Muscle layer of colon (tissue), 2 donors: ENCODE results near the gene AHR.
"Not testable (repeated sequence)": the region's sequence is repeated elsewhere in the genome, so short reads cannot be mapped to it uniquely, and the experiment has no call there.

Source experiments
- H3K27ac ChIP-seq: one replicate; pipeline ENCODE4 v1.7.0; 2013; ENCODE audit warnings: low read depth, mild to moderate bottlenecking, low read length, moderate library complexity
- H3K27me3 ChIP-seq, 2 donors: one replicate each; pipeline ENCODE4 v1.7.0; 2013; ENCODE audit warnings: low read length in 2 of 2, mild to moderate bottlenecking in 2 of 2; ENCODE audit not compliant: insufficient read depth in 2 of 2, control insufficient read depth in 1 of 2
- H3K36me3 ChIP-seq: one replicate; pipeline ENCODE4 v1.7.0; 2013; ENCODE audit warnings: mild to moderate bottlenecking, low read length; ENCODE audit not compliant: insufficient read depth
- H3K4me1 ChIP-seq: one replicate; pipeline ENCODE4 v1.7.0; 2013; ENCODE audit warnings: mild to moderate bottlenecking, low read length; ENCODE audit not compliant: insufficient read depth
- H3K4me3 ChIP-seq, 2 donors: one replicate each; pipeline ENCODE4 v1.7.0; 2013; ENCODE audit warnings: low read length in 2 of 2, low read depth in 1 of 2, mild to moderate bottlenecking in 1 of 2, moderate library complexity in 1 of 2
- H3K9ac ChIP-seq: one replicate; pipeline ENCODE4 v1.7.0; 2013; ENCODE audit warnings: low read length
- H3K9me3 ChIP-seq: one replicate; pipeline ENCODE4 v1.7.0; 2013; ENCODE audit warnings: mild to moderate bottlenecking, low read length
- donor health status: abdominal sarcoma.
- donor health status: Adenocarcinoma of cecum.

Gene AHR

DNA sequence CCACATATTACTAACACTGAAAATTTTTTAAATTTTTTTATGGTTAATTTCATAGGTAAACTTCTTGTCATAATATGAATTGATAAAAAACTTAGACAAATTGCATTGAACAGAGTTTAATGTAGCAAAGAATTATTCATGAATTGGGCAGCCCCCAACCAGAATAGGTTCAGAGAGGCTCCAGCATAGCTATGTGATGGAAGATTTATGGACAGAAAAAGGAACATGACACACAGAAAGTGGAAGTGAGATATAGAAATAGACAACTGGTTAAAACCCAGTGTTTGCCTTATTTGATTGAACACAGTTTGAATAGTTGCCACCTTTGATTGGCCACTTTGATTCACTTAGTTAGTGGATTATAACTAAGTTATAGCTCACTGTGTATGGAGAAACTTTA is 87.2 kb downstream of the AHR start:
- no peak overlapping the region for H3K9ac ChIP-seq
- H3K9me3 ChIP-seq: no peaks in the 10 kb centered on the region
- no peaks in the 10 kb centered on the region for H3K27me3 ChIP-seq
- no peaks in the 10 kb centered on the region for H3K36me3 ChIP-seq
- no peak overlapping the region for H3K4me3 ChIP-seq
- H3K27ac ChIP-seq: no peak overlapping the region
- no peaks in the 10 kb centered on the region for H3K4me1 ChIP-seq

DNA sequence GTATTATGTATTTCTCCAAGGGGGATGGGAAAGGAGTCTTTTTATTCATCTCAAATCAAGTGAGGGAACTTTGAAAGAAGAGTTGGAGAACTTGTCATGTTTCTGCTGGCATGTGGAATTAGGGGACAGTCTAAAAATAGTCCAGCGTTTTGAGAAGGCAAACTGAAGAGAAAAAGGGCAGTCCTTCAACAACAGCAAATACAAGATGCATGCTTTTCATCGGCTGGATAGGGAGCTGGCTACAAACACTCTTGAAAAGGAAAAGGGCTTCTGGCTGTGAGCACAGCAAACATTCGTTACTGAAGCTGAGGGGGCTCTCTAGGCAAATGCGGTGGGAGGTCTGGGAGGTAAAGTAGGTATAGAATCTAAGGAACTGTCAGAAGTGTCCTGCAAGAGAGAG is 91.9 kb downstream of the AHR start:
- Histone ChIP-seq H3K4me3 (no peak overlapping the region), H3K9me3 (no peaks in the 10 kb centered on the region), H3K9ac (no peak overlapping the region), H3K27ac (no peak overlapping the region), H3K36me3 (no peaks in the 10 kb centered on the region), H3K27me3 (no peaks in the 10 kb centered on the region), H3K4me1 (no peaks in the 10 kb centered on the region)

DNA sequence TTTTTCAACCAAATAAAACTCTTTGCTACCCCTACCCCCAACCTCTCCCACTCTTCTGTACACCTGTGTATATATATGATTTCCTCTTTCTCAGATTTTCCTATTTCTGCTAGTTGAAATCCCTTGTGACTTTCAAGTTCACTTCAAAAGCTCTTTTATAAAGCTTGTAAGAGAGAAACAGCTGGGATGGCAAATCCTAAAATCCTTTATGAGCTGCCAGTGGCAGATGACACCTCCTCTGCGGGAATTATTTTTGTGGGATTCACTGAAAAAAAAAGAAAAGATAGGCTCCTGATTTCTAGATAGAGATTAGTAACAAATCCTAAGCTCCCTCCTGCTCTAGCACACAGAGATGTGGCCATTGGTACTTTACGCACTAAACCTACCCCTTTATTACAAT is 92.9 kb downstream of the AHR start:
- H3K36me3 ChIP-seq: no peaks in the 10 kb centered on the region
- H3K9me3 ChIP-seq: no peaks in the 10 kb centered on the region
- no peak overlapping the region for H3K27ac ChIP-seq
- no peak overlapping the region for H3K4me3 ChIP-seq
- no peak overlapping the region for H3K9ac ChIP-seq
- H3K4me1 ChIP-seq: no peaks in the 10 kb centered on the region
- H3K27me3 ChIP-seq: no peaks in the 10 kb centered on the region

DNA sequence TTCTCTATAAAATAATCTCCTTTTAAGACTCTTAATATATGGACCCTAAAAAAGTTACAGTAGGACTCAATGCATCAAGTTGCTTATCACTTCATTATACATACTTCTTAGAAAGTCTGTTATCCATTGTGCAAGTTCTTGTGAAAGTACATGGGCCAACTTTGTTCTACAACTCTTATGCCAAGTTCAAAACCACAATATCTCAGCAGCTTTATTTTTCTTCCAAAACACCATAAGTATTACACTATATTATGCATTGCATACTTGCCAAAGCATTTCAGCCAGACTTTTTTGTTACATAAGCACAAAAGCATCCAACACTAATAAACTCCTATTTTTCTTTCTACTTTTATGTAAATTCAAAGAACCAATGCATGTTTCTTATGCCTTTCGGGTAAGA is 94.4 kb downstream of the AHR start:
- H3K36me3 ChIP-seq: no peaks in the 10 kb centered on the region
- no peaks in the 10 kb centered on the region for H3K27me3 ChIP-seq
- H3K9me3 ChIP-seq: no peaks in the 10 kb centered on the region
- no peak overlapping the region for H3K27ac ChIP-seq
- H3K4me1 ChIP-seq: no peaks in the 10 kb centered on the region
- H3K4me3 ChIP-seq: no peak overlapping the region
- no peak overlapping the region for H3K9ac ChIP-seq

DNA sequence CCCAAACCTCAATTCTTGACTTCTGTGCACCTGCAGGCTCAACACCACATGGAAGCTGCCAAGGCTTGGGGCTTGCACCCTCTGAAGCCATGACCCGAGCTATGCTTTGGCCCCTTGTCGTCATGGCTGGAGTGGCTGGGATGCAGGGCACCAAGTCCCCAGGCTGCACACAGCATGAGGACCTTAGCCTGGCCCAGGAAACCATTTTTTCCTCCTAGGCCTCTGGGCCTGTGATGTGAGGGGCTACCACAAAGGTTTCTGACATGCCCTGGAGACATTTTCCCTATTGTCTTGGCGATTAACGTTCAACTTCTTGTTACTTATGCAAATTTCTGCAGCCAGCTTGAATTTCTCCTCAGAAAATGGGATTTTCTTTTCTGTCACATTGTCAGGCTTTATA is 96.1 kb downstream of the AHR start:
- H3K4me3 ChIP-seq, H3K36me3 ChIP-seq, H3K27me3 ChIP-seq, H3K4me1 ChIP-seq, H3K9ac ChIP-seq, H3K9me3 ChIP-seq, H3K27ac ChIP-seq: not testable (repeated sequence)
